ENCODE data around the gene TNPO2.

GRCh38 chr19:12720296-12720695 is 3.4 kb downstream of the TNPO2 start:
- TF ChIP-seq YY1 (IDR thresholded peaks at IDR 0.05; ENCODE audit: insufficient read depth, insufficient read length) (no peak), SUZ12 (IDR thresholded peaks at IDR 0.05; ENCODE audit: extremely low read depth, insufficient read depth, insufficient read length) (no peak), ZNF274 (IDR thresholded peaks at IDR 0.05; ENCODE audit: low read depth, low read length) (no peak)
